ENCODE data around the gene SMARCD1.
A peak's percentile ranks its signal among the peaks of the same experiment; 100 is the strongest.

The SMARCD1 gene

GRCh38 chr12:50084775-50085614 lies at the start of gene SMARCD1:
TSS of gene SMARCD1 (plus strand) at chr12:50085342. CDS start at chr12:50085370, 28 bp downstream.
- peak; percentile 84 for DNase-seq

GRCh38 chr12:50038336-50038735 lies 46.8 kb upstream of the SMARCD1 start:
- no peak for DNase-seq

- DNase-seq, result peak; percentile 78
Observed at GRCh38 chr12:50039151-50039835, 45.8 kb upstream of the SMARCD1 start.

- no peak for DNase-seq
Observed at GRCh38 chr12:50040657-50041056, 44.5 kb upstream of the SMARCD1 start.

GRCh38 chr12:50041062-50041860 lies 43.9 kb upstream of the SMARCD1 start:
- no peak for DNase-seq

- DNase-seq, result no peak
Observed at GRCh38 chr12:50041962-50042361, 43.2 kb upstream of the SMARCD1 start.

- no peak for DNase-seq
Observed at GRCh38 chr12:50042693-50043092, 42.4 kb upstream of the SMARCD1 start.

- DNase-seq, result no peak
Observed at GRCh38 chr12:50043308-50043707, 41.8 kb upstream of the SMARCD1 start.

- DNase-seq, result no peak
Observed at GRCh38 chr12:50043854-50044253, 41.3 kb upstream of the SMARCD1 start.

- no peak for DNase-seq
Observed at GRCh38 chr12:50047693-50048250, 37.4 kb upstream of the SMARCD1 start.

- no peak for DNase-seq
Observed at GRCh38 chr12:50049254-50050118, 35.7 kb upstream of the SMARCD1 start.

GRCh38 chr12:50050119-50050385 lies 35.1 kb upstream of the SMARCD1 start:
- no peak for DNase-seq

- no peak for DNase-seq
Observed at GRCh38 chr12:50050410-50051098, 34.6 kb upstream of the SMARCD1 start.

GRCh38 chr12:50051101-50051806 lies 33.9 kb upstream of the SMARCD1 start:
- DNase-seq, result no peak

GRCh38 chr12:50052544-50052943 lies 32.6 kb upstream of the SMARCD1 start:
- DNase-seq, result no peak

GRCh38 chr12:50052964-50053363 lies 32.2 kb upstream of the SMARCD1 start:
- no peak for DNase-seq

GRCh38 chr12:50053583-50053982 lies 31.6 kb upstream of the SMARCD1 start:
- DNase-seq, result no peak

- peak; percentile 47 for DNase-seq
Observed at GRCh38 chr12:50055831-50056638, 29.1 kb upstream of the SMARCD1 start.

- no peak for DNase-seq
Observed at GRCh38 chr12:50056639-50056976, 28.5 kb upstream of the SMARCD1 start.

Data from stimulated activated naive CD4-positive, alpha-beta T cell treated with Interleukin-2 at 50 U/mL for 16 hours (primary cell).